ENCODE measurements around the gene FAF2. TPM values are rescaled to one million over a fixed set of nuclear protein-coding genes. Genes with fewer than 3 reads are reported as not detected.

The FAF2 gene
- total RNA-seq, 1 donor from 2014 or later = 47.8 TPM

- peak; percentile 33 for DNase-seq (ENCODE audit: low read depth)
These were observed 53.1 kb downstream of the FAF2 start for GRCh38 chr5:176501333-176501732.

- no peak for DNase-seq (ENCODE audit: low read depth)
These were observed 55.3 kb downstream of the FAF2 start for GRCh38 chr5:176503496-176503895.

- DNase-seq (ENCODE audit: low read depth) = no peak
These were observed 59.7 kb downstream of the FAF2 start for GRCh38 chr5:176507911-176508310.

GRCh38 chr5:176508603-176509002, 60.4 kb downstream of the FAF2 start:
- DNase-seq (ENCODE audit: low read depth) = no peak

- no peak for DNase-seq (ENCODE audit: low read depth)
These were observed 65.6 kb downstream of the FAF2 start for GRCh38 chr5:176513788-176514187.

- no peak for DNase-seq (ENCODE audit: low read depth)
These were observed 66.2 kb downstream of the FAF2 start for GRCh38 chr5:176514244-176514950.

GRCh38 chr5:176515396-176515795, 67.2 kb downstream of the FAF2 start:
- DNase-seq (ENCODE audit: low read depth) = no peak

- no peak for DNase-seq (ENCODE audit: low read depth)
These were observed 69.0 kb downstream of the FAF2 start for GRCh38 chr5:176517053-176517661.

- DNase-seq (ENCODE audit: low read depth) = no peak
These were observed 71.9 kb downstream of the FAF2 start for GRCh38 chr5:176519810-176520720.

- no peak for DNase-seq (ENCODE audit: low read depth)
These were observed 73.1 kb downstream of the FAF2 start for GRCh38 chr5:176521286-176521685.

- no peak for DNase-seq (ENCODE audit: low read depth)
These were observed 73.6 kb downstream of the FAF2 start for GRCh38 chr5:176521699-176522263.

- DNase-seq (ENCODE audit: low read depth) = no peak
These were observed 76.0 kb downstream of the FAF2 start for GRCh38 chr5:176524138-176524537.

GRCh38 chr5:176524987-176525386, 76.8 kb downstream of the FAF2 start:
- DNase-seq (ENCODE audit: low read depth) = no peak

GRCh38 chr5:176525677-176526076, 77.5 kb downstream of the FAF2 start:
- DNase-seq (ENCODE audit: low read depth) = no peak

GRCh38 chr5:176526462-176526861, 78.3 kb downstream of the FAF2 start:
- DNase-seq (ENCODE audit: low read depth) = no peak

GRCh38 chr5:176527246-176528222, 79.3 kb downstream of the FAF2 start:
- no peak for DNase-seq (ENCODE audit: low read depth)

- DNase-seq (ENCODE audit: low read depth) = no peak
These were observed 80.1 kb downstream of the FAF2 start for GRCh38 chr5:176528301-176528700.

GRCh38 chr5:176528761-176529115, 80.6 kb downstream of the FAF2 start:
- DNase-seq (ENCODE audit: low read depth) = no peak

GRCh38 chr5:176529116-176529740, 81.0 kb downstream of the FAF2 start:
- no peak for DNase-seq (ENCODE audit: low read depth)

- no peak for DNase-seq (ENCODE audit: low read depth)
These were observed 81.6 kb downstream of the FAF2 start for GRCh38 chr5:176529741-176530141.

All from renal cortical epithelial cell (primary cell).